ENCODE measurements around the gene C11orf91. TPM values are rescaled to one million over a fixed set of nuclear protein-coding genes. Genes with fewer than 3 reads are reported as not detected.

Gene C11orf91
- total and polyA plus RNA-seq, 2 of the 8 experiments (the other 6 are each of a cell fraction or from before 2014, with no cell fraction given) = not detected

GRCh38 chr11:33691066-33691864, 9.4 kb downstream of the C11orf91 start:
- Histone ChIP-seq H3K79me1 (ENCODE audit: low read depth, low read length) (no peaks in the 10 kb centered on the region), H2BK12ac (ENCODE audit: low read depth, low read length) (no peak overlapping the region), H2BK20ac (ENCODE audit: low read length) (no peak overlapping the region), H3K56ac (replicated peaks; ENCODE audit: insufficient read length, low read depth, low read length) (no peak overlapping the region), H2BK120ac (replicated peaks; ENCODE audit: low read depth, low read length) (no peak overlapping the region), H3K4ac (replicated peaks; ENCODE audit: insufficient read length, low read depth, low read length) (no peak overlapping the region), H3K79me2 (ENCODE audit: control insufficient read depth in 1 of 2, insufficient read depth in 2 of 2, low read length in 2 of 2) (no peaks in the 10 kb centered on the region), H3K23ac (ENCODE audit: insufficient read length) (no peak overlapping the region), H3K4me2 (ENCODE audit: insufficient read depth in 1 of 2, low read depth in 2 of 2, low read length in 2 of 2) (no peak overlapping the region), H4K20me1 (replicated peaks in 1 of 2; ENCODE audit: control insufficient read depth in 1 of 2, insufficient read depth in 2 of 2, low read length in 2 of 2) (no peaks in the 10 kb centered on the region), H2BK5ac (ENCODE audit: low read depth, low read length) (no peak overlapping the region), H2AK5ac (ENCODE audit: low read depth, low read length) (no peak overlapping the region), H4K8ac (ENCODE audit: extremely low read depth, insufficient read depth, low read length) (no peak overlapping the region), H3K27ac (ENCODE audit: low read depth, low read length) (no peak overlapping the region), H3K9me3 (ENCODE audit: insufficient read depth in 2 of 2, low read depth in 1 of 2, low read length in 1 of 2) (no peaks in the 10 kb centered on the region), H2AFZ (ENCODE audit: low read length) (no peak overlapping the region), H3K4me3 (ENCODE audit: extremely low read depth in 1 of 4, insufficient read depth in 2 of 4, low read depth in 3 of 4, low read length in 4 of 4) (no peak overlapping the region), H3K18ac (ENCODE audit: extremely low read depth, low read length) (no peak overlapping the region), H3K14ac (ENCODE audit: insufficient read length) (no peak overlapping the region), H4K91ac (replicated peaks; ENCODE audit: insufficient read length, low read length) (no peak overlapping the region), H2BK15ac (ENCODE audit: low read length) (no peak overlapping the region), H3K27me3 (replicated peaks in 1 of 4; ENCODE audit: control insufficient read depth in 3 of 4, extremely low read depth in 1 of 4, insufficient read depth in 3 of 4, low read length in 3 of 4) (no peaks in the 10 kb centered on the region), H3K4me1 (replicated peaks in 1 of 4; ENCODE audit: control insufficient read depth in 3 of 4, insufficient read depth in 4 of 4, low read length in 3 of 4) (peaks cover 2 to 16% (median 10%) of the 10 kb centered on the region in 4 experiments), H3K9ac (replicated peaks in 1 of 4; ENCODE audit: extremely low read depth in 1 of 4, low read depth in 3 of 4, low read length in 3 of 4) (no peak overlapping the region), H4K5ac (ENCODE audit: insufficient read length, low read depth, low read length) (no peak overlapping the region), H3K36me3 (ENCODE audit: control insufficient read depth in 2 of 4, insufficient read depth in 4 of 4, low read length in 3 of 4) (no peaks in the 10 kb centered on the region), H3K23me2 (ENCODE audit: low read depth, low read length) (no peaks in the 10 kb centered on the region)
- DNase-seq (ENCODE audit: low read depth in 1 of 2, low spot score in 2 of 2) (no peak), FAIRE-seq (no peak)
- POLR2A ChIA-PET (ENCODE audit: partially characterized antibody) = no interaction called here
- 89% methylated on average over 6 of the region's 6 CpGs; no CpG with 5 or more reads in 1 of the 2 experiments for WGBS, 2 experiments (ENCODE audit: extremely low coverage in 1 of 2, insufficient coverage in 1 of 2, insufficient read length in 1 of 2, insufficient replicate concordance in 2 of 2, low coverage in 1 of 2, low lambda C conversion rate in 2 of 2, missing lambda C conversion rate in 1 of 2)
- CTCF ChIA-PET (ENCODE audit: partially characterized antibody) = interaction anchor here (0.7 to 14.5 kb wide), 12 partner anchors 9 to 326 kb away, joined by 3 to 167 read pairs (median 4); partner anchors contain the start of genes CD59 and FBXO3
- TF ChIP-seq RFX5 (IDR thresholded peaks at IDR 0.05; ENCODE audit: borderline replicate concordance, low read depth, low read length) = no peak
- no peak for TF ChIP-seq CEBPB (IDR thresholded peaks at IDR 0.05; ENCODE audit: low read depth, low read length)
- TF ChIP-seq SP1 (IDR thresholded peaks at IDR 0.05; ENCODE audit: low read depth, low read length) = no peak
- TF ChIP-seq CTBP2 (IDR thresholded peaks at IDR 0.05; ENCODE audit: borderline replicate concordance, insufficient read depth, insufficient read length, low read length) = no peak
- TF ChIP-seq YY1 (IDR thresholded peaks at IDR 0.05; ENCODE audit: low read depth, low read length) = no peak
- no peak for TF ChIP-seq RXRA (IDR thresholded peaks at IDR 0.05; ENCODE audit: insufficient read depth, low read depth, low read length)
- TF ChIP-seq SIN3A (conservative IDR thresholded peaks at IDR 0.05 in 1 of 2, IDR thresholded peaks at IDR 0.05 in 1 of 2; ENCODE audit: low read depth in 1 of 2, low read length in 2 of 2) = no peak
- no peak for TF ChIP-seq E2F6 (IDR thresholded peaks at IDR 0.05)
- no peak for TF ChIP-seq ATF3 (IDR thresholded peaks at IDR 0.05; ENCODE audit: insufficient read depth, low read depth, low read length)
- no peak for TF ChIP-seq CREB1 (IDR thresholded peaks at IDR 0.05)
- no peak for TF ChIP-seq POU5F1 (IDR thresholded peaks at IDR 0.05; ENCODE audit: low read depth, low read length)
- TF ChIP-seq TBP (IDR thresholded peaks at IDR 0.05; ENCODE audit: low read depth, low read length) = no peak

All from H1 (cell line).